Stomach (tissue), 4 donors: Measurements from ENCODE around the gene AMOTL2.

Experiments used
- EP300 ChIP-seq: sonication (generic); formaldehyde crosslinking; IDR thresholded peaks from one replicate; pipeline ENCODE4 v1.6.1; 2017; ENCODE audit warnings: antibody characterized with exemption
- POLR2A ChIP-seq, 4 donors: fragments of 450-650 bp; IDR thresholded peaks; one replicate each; pipeline ENCODE4 v1.6.1; 2016; ENCODE audit warnings: antibody characterized with exemption in 4 of 4, control low read depth in 2 of 4, mild to moderate bottlenecking in 1 of 4, moderate library complexity in 1 of 4
- TF ChIP-seq, protein P1 (sequence below), 7 experiments: fragments of 450-650 bp in 4 of 7; fragments of 200-600 bp in 3 of 7; sonication (generic) in 3 of 7; IDR thresholded peaks; one replicate each; pipeline ENCODE4 v1.5.1; 2016 to 2019; ENCODE audit warnings: antibody characterized with exemption in 7 of 7, control low read depth in 2 of 7, mild to moderate bottlenecking in 1 of 7

DNA sequence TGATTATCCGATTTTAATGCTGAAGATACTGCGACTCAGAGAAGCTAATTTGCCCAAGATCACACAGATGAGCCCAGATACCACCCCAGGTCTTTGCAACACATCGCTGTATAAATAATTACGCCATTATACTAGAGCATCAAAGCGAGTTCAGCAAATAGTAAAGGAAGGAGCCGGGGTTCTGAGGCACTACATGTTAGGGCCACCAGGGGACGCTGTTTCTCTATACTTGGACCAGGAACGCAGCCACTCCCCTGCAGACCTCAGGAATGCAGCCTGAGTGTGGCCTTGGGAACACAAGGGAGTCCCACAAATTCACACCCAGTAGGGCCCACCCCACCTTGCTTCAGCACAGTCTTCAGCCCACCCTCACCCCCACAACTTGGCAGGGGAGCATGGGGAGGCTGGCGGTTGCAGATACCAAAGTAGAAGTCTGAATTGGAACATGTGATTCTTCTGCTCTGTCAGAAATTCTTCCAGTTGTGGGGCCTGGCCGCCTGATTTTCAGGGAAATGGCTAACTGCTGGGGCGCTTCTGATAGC is 65.8 kb downstream of the AMOTL2 start:
- TF ChIP-seq POLR2A (IDR thresholded peaks at IDR 0.05), result no peak
- TF ChIP-seq, protein P1, sequence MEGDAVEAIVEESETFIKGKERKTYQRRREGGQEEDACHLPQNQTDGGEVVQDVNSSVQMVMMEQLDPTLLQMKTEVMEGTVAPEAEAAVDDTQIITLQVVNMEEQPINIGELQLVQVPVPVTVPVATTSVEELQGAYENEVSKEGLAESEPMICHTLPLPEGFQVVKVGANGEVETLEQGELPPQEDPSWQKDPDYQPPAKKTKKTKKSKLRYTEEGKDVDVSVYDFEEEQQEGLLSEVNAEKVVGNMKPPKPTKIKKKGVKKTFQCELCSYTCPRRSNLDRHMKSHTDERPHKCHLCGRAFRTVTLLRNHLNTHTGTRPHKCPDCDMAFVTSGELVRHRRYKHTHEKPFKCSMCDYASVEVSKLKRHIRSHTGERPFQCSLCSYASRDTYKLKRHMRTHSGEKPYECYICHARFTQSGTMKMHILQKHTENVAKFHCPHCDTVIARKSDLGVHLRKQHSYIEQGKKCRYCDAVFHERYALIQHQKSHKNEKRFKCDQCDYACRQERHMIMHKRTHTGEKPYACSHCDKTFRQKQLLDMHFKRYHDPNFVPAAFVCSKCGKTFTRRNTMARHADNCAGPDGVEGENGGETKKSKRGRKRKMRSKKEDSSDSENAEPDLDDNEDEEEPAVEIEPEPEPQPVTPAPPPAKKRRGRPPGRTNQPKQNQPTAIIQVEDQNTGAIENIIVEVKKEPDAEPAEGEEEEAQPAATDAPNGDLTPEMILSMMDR (IDR thresholded peaks at IDR 0.05), result peak in 6 of 7 experiments; percentile 94 to 100 (median 98)
- TF ChIP-seq EP300, result no peak
